ENCODE data around the gene COL1A1. TPM values are rescaled to one million over a fixed set of nuclear protein-coding genes. Genes with fewer than 3 reads are reported as not detected.

The COL1A1 gene
- total and polyA plus RNA-seq, 2 of the 13 experiments (the other 11 are each of a cell fraction or from before 2014, with no cell fraction given): 0.05 TPM; not detected in 1

DNA sequence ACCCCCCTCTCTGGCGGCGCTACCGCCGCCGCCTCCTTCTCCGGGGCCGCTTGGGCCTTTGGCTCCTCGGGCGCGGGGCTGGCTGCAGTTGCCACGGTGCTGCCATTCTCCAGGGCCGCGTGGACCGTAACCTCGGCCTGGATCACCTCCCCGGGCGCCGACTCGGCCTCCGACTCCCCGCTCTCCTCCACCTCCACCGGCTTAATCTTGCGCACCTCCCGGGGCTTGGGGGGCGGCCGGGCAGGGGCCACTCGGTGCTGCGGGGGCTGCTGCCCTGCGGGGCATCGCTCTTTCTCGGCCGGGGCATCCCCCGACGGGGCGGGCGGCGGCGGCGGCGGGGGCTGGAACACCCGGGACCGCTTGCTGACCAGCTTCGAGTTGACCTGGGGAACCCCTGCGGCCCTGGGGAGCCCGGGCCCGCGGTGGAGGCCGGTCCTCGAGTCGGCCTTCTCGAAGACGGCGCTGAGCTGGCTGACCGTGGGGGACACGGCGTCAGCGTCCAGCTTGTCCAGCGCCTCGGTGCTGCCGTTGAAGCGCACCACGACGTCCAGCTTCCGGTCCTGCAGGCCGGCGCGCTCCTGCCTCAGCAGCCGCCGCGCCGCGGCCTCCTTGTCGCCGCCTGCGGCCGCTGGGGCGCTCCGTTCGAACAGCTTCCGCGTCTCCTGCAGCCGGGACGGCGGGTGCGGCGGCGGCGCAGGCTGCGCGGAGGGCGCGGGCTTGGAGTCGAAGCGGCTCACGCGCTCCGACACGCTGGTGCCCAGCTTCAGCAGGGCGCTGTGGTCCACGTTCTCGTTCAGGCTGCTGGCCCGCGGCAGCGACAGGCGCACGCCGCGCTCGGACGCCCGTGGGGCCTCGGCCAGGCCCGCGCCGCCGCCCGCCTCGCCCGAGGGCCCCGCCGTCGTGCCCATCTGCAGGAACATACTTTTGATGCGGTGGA, 51.7 kb downstream of the COL1A1 start (continued):
- TF ChIP-seq SMAD3 (CRISPR knock-in tag; IDR thresholded peaks at IDR 0.05) (no peak), PCBP2 (optimal IDR thresholded peaks at IDR 0.05; ENCODE audit: low read depth, low read length, poor library complexity, severe bottlenecking) (no peak), KDM2A (CRISPR knock-in tag; IDR thresholded peaks at IDR 0.05; ENCODE audit: borderline replicate concordance, low read depth) (0 out of 2 replicates have a peak, but pooled peaks have one; percentile 67), EZH2 (conservative IDR thresholded peaks at IDR 0.05; ENCODE audit: low read depth, low read length) (no peak), ZFP82 (CRISPR knock-in tag; IDR thresholded peaks at IDR 0.05; ENCODE audit: borderline replicate concordance) (no peak), ZNF136 (CRISPR knock-in tag; IDR thresholded peaks at IDR 0.05; ENCODE audit: low read depth) (no peak), ZNF510 (CRISPR knock-in tag; IDR thresholded peaks at IDR 0.05; ENCODE audit: low read depth) (no peak), ZNF850 (CRISPR knock-in tag; conservative IDR thresholded peaks at IDR 0.05) (no peak), HOXA9 (CRISPR knock-in tag; IDR thresholded peaks at IDR 0.05; ENCODE audit: borderline replicate concordance) (no peak; the same call in 1 of the 2 replicates), SNRNP70 (IDR thresholded peaks at IDR 0.05; ENCODE audit: low read depth, low read length) (no peak), ZNF773 (CRISPR knock-in tag; IDR thresholded peaks at IDR 0.05; ENCODE audit: borderline replicate concordance) (no peak; the same call in 1 of the 2 replicates), KDM1A (CRISPR knock-in tag; IDR thresholded peaks at IDR 0.05) (no peak), ZC3H4 (CRISPR knock-in tag; IDR thresholded peaks at IDR 0.05; ENCODE audit: borderline replicate concordance) (no peak), HNRNPUL1 (IDR thresholded peaks at IDR 0.05; ENCODE audit: low read depth, low read length) (no peak)
- TF ChIP-seq, protein P1, sequence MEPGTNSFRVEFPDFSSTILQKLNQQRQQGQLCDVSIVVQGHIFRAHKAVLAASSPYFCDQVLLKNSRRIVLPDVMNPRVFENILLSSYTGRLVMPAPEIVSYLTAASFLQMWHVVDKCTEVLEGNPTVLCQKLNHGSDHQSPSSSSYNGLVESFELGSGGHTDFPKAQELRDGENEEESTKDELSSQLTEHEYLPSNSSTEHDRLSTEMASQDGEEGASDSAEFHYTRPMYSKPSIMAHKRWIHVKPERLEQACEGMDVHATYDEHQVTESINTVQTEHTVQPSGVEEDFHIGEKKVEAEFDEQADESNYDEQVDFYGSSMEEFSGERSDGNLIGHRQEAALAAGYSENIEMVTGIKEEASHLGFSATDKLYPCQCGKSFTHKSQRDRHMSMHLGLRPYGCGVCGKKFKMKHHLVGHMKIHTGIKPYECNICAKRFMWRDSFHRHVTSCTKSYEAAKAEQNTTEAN (CRISPR knock-in tag; conservative IDR thresholded peaks at IDR 0.05): peak; percentile 60; the same call in 1 of the 2 replicates
